Eye (tissue), 1 donor: ENCODE data around the gene DAPK1.

Experiments used
- DNase-seq: peaks from one replicate; pipeline ENCODE4 v3.0.0-alpha.2; 2015

The DAPK1 gene

DNA sequence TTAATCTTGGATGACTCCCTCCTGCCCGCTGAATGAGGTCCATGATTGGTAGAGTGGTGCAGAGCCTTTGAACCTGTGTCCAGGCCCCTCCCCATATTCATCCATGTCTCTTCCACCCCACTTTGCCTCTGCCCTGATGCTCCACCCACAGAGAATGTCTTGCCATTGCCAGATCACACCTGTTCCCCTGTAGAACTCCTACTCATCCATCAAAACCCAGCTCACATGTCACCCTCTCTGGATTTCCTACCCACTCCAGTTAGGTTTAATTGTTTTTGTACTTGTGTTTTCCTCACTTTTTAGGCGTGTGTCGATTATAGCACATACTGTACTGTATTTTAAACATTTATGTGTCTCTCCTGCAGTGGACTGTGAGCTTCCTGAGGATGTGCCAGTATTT, 121.3 kb downstream of the DAPK1 start:
- no peak for DNase-seq

DNA sequence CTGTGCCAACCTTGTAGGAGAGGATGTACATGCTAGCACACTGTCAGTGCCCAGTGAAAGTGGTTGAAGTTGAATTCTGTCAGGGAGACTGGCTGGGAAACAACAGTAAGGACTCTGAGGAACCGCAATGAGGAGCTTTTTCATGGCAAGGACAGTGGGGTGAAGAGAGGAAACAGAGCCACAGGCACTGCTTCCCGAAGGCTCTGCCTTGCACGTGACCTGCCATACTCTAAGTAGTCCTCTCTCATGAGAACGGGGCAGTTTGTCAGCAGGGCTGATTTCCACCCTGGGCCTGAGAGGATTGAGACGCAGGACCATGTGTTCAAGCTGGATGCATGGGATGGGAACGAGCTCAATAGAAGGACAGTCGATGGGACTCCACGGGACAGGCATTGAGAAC, 121.7 kb downstream of the DAPK1 start:
- DNase-seq, result no peak

DNA sequence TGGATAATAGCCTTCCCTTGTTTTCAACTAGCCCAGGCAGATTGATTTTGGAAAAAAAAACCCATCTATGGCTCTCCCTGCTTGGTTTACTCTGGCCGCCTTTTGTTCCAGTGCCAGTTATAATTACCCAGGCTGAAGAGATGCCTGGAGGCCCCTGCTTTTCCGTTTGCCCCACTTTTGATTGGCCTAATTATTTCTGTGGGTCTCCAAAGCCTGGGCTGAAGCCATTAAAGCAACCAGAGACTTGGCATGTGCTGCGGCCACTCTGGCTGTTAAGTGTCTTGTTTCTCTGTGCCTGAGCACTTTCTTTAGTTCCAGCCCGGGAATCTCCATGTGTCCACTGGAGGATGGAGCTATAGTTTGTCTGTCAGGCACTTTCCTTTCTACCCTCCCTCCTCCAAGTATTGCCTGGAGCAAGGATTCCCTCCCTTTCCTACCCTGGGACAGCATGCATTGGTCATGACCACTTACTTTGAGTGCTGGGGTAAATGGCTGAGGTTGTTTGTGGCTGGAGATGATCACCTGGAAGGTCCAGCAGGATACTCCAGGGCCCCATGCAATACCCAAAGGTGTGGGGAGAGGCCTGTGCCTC, 123.2 kb downstream of the DAPK1 start:
- peak; percentile 94 for DNase-seq

DNA sequence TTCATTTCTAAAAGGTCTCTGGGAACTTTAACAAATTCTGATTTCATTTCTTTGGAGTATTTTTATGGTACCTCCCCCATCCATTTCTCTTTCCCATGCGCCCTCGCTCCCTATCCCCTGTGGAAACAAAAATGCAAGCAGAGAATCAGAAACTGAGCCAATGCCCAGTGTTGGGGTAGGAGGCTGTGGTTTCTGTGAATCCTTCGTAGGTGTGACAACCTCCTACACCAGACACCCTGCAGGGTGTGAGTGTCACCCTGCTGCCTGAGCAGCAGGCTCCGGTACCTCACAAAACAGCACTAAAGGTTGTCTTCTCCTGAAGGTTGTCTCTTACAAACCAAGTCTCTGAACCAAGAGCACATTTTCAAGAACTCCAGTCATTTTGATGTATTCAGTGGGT, 124.4 kb downstream of the DAPK1 start:
- no peak for DNase-seq

DNA sequence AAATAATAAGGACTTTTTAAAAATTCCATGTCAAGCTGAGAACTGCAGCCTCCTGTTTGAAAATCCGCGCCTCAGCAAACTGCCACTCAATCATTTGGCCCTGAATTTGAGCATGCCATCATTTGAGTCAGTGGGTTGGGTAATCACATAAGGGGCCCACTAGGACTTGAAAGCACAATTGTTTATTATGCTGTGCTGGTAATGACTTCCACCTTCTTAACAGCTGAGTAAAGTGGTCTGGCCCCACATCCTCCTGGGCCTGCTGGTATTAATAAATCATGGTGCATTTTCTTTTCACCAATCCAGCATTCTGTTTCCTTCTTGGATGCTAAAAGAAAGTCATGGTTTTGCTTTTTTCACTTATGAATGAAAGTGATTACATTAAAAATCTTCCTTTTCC, 125.3 kb downstream of the DAPK1 start:
- DNase-seq, result peak; percentile 69

DNA sequence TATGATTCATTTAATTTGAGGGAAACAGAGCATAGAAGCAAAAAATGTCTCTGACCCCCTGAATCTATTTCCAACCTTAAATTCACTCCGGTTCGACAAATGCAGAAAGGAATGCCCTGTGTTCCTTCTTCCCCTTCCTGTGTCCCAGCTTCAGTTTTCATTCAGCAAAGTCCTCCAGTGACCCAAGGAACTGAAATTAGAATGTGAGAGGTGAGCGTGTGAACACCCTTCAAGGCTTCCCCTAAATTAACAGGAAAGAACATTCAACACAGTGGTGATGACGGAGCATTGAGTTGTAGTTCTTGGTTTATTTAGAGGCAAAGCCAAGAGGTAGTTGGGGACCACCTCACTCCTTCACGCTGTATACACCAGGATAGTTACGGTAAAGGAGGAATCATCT, 130.7 kb downstream of the DAPK1 start:
- no peak for DNase-seq

DNA sequence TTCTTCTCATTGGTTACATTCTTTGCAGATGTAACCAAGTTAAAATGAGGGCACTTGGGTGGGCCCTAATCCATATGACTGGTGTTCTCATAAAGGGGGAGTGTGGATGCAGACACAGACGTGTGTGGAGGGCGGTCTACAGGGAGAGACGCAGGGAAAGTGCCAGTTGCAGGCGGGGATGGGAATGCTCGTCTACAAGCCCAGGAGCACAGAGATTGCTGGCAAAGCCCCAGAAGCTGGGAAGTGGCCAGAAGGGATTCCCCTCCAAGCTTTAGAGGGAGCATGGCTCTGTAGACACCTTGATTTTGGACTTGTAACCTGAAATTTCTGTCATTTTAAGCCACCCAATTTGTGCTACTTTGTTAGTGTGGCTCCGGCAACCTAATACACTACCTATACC, 131.4 kb downstream of the DAPK1 start:
- no peak for DNase-seq

DNA sequence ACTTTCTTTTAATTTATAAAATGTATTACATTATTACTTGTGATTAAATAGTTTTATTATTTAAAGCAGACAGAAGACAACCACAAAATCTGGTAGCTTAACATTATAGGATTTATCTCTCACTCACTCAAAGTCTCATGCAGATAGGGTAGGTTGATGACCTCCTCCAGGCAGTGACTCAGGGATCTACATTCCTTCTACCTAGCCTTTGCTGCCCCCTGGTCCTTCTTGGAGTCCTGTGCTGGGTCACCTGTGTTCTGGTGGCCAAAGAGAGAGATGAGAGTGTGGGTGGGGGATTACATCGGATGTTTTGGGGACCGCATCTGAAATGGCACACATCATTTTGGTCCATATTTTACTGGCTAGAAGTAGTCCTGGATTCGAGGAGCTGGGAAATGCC, 132.6 kb downstream of the DAPK1 start:
- no peak for DNase-seq

DNA sequence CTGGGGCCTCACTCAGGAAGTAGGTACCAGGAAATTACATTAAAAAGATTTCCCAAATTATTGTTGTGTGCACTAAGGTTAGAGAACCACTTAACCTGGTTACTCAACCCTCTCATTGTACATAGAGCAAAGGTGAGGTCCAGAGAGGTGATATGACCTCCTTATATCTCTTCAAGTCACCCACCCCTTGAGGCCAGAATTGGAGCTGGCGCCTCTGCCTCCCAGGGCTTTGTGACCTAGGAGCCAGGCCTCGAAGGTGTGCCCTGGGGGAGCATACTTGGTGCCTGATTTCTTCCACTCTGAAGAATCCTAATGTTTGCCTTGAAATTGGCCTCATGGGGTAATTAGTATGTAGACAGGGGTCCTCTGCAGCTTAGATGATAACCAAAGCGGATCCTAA, 133.2 kb downstream of the DAPK1 start:
- DNase-seq, result no peak

DNA sequence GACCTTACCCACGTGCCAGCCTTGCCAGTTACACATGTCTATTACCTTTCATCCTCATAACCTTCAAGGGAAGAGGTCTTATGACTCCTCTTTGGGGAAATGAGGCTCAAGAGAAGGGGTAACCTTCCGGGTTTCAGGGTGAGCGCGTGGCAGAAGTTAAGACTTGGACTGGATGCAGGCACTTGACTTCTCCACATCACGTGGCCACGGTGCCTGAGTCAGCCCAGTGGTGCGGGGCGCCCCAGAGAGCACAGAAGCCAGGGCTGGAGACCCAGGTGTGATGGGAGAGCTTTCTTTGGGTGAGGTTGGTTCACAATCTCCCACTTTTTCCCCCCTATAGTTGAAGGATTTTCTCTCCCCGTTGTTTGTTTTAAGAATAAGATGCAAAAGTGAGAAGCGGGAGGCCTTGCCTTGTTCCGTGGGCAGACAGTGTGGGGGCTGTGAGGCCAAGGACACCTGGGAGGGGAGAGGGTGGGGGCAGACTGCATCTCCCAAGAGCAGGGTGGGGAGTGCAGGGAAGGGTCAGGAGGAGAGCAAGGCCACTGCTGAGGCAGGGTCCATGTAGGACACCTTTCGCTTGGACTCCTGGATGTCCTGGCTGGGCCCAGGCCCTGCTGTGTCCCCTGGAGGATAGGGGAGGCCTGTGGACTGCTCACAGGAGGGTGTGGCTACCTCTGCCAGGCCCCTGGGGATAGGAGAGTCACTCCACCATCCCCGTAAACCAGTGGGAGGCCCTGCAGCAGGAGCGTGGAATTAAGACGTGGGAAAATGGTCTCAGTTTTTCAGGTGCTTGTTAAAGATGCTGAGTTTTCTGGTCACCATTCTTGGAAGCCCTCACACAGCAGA, 138.2 kb downstream of the DAPK1 start:
- no peak for DNase-seq

DNA sequence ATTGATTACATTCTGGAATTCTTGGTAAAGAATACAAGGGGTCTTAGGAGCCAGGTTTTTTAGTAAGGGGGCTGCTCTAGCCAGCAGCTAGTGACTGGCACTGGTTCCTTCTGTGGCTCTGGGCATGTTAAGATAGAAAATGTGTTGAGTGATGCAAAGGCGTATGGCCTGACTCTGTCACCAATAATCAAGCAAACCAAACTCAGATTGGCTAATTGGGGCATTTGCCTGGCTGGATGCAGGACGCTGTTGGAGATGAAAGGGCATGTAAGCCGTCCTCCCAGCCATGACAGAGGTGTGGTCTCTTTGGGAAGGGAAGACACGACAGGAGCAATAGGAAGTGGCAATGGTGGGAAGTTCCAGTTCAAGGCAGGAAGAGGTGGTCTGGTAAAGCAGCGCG, 140.6 kb downstream of the DAPK1 start:
- peak; percentile 61 for DNase-seq

DNA sequence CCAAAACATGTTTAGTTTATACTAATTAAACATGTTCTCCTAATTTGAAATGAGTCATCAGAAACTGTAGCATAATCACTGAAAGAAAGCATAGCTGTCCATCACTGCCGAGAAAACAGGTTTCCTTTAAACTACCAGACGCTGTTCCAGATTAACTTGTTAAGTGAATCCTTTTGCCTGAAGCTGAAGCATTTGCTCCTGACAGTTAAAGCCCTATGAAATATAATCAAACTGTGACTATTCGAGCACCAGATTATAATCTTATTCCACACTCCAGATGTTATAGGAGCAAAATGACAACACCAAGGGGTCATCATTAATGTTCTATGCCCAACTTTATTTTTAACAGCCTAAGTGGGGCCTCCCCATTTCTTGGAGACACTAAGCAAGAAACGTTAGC, 142.3 kb downstream of the DAPK1 start:
- DNase-seq, result no peak

DNA sequence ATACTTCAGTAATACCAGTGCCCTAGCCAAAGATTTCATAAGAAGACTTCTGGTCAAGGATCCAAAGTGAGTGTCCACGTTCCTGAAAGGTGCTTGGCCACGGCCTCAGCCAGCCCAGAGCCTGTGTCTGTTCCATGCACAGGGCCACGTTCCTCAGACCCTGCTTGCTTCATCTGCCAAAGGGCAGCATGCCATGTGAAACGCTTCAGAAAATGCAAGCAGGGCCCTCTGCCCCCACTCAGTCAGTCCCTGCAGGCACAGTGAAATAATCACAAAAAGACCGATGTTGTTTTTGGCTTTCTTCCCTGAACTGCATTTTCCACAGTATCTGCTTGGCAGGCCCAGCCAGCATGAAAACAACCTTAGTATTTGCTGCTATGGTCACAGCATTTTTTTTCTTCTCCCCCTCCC, 142.7 kb downstream of the DAPK1 start:
- DNase-seq, result peak; percentile 73

DNA sequence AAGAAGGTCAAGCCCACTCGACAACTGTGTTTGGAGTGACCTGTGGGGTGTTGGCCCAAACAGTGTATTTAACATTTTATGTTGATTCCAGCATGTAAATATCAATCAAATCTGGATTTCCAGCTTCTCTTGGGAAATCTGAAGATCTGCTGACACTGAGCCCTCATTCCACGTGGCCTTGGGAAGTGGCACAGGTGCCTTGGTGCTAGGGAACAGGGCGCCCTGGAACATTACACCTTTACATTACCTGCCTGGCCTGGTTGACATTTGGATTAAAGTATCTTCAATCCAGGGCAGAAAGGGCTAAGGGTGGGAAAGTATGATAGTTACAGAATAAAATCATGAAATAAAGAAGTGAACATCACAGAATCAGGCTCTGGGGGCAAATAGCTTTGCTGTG, 143.4 kb downstream of the DAPK1 start:
- DNase-seq, result no peak

DNA sequence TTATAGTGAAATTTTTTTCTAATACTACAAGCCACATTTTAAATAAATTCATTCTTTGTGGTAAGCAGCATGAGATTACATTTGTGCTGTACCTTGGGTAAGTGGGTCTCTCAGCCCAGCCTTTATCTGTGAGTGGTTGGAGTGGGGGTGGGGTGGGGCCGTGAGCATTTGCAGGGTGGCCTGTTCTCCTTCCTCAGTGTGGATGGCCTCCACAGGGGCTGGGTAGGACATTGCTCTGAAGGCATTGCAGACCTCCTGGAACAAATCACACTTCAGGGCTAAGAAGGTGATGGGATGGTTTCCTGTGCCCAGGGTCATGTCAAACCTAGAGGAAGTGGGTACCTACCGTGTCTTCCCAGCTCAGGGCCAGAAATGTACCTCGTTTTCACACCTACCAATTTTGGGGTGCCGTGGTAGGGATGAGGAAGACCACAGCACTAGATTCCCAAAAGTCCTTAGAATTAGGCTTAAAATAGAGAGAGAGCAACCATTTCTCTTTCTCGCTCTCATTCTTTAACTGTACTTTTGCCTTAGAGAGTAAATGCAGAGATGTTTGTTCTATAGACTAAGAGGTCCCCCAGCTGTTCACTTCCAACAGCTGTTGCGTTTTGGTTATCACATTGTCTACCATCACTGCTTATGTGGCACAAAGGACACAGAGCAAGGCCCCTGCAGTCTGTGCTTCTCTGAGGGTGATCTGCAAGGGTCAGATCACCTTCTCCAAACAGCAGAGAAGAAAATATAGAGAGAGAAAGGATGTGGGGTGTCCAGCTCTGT, 144.9 kb downstream of the DAPK1 start:
- no peak for DNase-seq

DNA sequence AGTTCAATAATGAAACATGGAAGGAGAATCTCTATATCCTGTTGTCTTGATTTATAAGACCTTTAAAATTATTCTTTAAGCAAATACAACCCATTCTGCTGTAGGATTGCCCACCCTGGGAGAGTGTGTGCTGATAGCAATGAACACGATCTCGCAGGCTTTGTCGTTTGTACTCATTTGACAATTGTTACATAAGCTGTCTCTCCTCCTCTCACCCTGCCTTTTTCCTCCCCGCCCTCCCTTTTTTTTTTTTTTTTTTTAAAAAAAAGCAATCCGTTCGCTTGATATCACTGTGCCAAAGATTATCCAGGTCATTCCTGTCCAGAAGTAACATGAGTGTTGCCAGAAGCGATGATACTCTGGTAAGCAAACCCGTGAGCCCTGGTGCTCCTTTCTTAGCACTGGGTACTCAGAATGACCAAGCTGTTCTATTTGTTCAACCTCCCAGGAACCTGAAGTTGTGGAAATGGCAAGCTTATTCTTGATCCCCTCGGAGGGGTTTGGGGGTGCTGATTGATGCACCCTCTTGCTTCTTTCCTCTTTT, 145.5 kb downstream of the DAPK1 start:
- no peak for DNase-seq

DNA sequence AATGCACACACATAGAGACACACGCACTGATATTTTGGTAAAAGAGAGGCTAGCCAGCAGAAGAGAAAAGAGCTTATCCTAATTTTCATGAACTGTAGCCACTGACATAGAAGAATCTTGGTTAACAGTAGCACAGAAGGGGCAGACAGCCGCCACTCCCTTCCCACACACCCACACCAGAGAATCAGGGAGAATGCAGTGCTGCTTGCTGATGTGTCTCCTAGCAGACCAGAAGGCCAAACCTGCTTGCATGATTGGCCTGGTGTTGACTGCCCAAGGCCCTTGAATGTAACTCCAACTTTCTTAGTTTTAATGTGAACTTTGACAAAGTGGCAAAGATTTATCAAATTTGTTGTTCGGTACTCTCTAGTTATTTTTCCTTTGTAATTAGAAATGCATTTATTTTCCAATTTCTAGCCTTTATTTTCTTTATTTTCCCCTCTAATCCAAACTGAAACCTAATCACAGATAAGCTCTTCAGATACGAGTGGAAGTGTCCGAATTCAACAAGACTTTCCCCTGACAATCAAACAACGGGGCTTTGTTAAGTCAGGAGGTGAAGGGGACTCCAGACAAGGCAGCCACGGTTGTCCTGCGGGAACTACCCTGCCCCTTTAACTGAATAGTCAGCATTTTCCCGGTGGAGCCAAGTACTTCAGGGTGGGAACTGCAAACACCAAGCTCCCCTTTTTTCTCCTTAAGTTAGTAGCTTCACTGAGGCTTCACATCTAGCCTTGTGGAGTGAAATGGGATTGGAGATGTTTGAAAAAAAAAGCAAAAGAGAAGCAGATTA, 146.3 kb downstream of the DAPK1 start:
- no peak for DNase-seq

DNA sequence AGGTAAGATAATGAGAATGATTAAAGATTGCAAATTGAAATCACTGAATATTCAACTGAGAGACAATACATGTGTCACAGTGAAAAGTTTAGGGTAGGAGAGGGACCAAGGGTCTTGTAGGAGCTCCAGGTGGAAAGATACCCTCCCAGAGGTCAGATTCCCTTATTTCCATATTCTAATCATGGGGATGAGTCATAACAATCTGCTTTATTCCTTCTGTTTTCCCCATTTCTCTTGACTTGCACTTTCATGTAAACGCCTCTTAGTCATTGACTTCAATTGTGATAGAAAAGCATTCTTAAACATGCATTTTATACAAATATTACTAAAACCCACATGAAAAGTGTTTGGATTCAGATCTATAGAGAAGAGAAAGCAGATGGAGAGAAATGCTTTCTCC, 147.0 kb downstream of the DAPK1 start:
- DNase-seq, result no peak

DNA sequence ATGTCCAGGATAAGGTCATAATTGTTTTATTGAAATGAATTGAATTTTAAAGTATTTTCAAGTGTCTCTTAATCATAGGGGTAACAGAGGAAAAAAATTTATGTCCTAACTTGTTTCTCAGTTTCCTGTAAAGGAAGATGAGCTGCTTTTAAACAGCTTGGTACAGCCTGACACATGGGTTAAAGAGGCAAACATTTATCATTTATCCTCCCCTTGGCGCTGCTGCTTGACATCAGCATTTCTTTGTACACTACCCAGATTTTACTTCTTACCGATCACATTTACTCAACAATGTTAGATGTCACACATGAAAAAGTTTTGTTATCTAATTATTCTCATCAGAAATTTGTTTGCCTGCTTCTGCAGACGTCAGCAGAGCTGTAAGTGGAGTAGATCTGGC, 148.9 kb downstream of the DAPK1 start:
- no peak for DNase-seq

DNA sequence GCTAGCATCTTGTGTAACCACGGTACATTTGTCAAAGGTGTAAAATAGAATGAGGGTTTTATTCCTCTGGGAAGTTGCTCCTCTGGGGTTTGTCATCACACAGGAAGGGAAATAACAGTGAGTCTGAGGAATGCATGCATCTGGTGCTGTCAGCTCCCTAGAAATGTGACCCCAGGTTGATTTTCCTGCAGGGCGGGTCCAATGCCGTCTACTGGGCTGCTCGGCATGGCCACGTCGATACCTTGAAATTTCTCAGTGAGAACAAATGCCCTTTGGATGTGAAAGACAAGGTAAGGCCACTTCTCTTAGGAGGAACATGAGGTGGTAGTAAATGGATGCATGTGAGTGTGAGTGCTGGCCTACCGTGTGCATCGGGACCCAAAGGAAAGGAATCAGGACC, 149.4 kb downstream of the DAPK1 start:
- DNase-seq, result no peak

DNA sequence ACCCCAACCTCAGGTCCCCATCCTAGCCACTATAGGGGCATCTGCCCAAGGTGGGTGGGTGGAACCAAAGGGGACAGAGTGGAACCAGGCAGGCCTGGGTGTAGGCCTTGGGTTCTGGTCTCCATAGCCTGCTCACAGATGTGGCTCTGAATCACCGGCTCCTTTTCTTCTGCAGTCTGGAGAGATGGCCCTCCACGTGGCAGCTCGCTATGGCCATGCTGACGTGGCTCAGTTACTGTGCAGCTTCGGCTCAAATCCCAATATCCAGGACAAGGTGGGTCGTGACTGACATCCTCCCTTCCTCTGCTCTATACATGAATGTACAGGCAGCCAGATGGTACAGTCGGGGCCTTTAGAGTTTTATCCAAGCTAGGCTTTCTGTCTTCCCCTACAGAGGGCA, 150.9 kb downstream of the DAPK1 start:
- no peak for DNase-seq

DNA sequence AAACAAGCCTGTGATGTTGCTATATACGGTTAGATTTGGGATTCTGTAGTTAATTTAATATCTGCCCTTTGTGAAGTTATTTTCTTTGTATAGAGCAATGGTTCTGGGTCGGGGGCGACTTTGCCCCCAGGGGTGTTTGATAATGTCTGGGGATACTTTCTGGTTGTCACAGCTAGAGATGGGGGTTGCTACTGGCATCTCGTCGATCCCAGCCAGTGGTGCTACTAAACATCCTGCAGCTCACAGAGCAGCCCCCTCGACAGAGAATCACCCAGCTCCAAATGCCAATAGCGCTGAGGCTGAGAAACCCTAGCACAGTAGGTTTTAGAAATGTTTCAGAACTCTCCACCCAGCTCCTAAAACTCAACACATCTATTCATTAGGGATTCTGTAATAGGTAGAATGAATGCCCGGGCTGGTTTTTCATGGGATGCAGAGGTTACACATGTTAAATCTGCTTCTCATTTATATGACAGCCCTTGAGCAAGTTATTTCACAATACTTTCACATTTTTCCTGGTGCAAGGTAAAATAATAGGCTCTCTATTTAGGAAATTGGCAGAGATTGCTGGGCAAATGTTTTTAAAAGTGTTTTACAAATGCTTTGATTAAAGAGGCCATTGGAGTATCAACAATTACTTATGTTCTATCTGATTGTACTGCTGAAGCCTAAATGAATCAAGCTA, 153.1 kb downstream of the DAPK1 start:
- no peak for DNase-seq
